ENCODE results near the gene SPPL3.

Gene SPPL3

DNA sequence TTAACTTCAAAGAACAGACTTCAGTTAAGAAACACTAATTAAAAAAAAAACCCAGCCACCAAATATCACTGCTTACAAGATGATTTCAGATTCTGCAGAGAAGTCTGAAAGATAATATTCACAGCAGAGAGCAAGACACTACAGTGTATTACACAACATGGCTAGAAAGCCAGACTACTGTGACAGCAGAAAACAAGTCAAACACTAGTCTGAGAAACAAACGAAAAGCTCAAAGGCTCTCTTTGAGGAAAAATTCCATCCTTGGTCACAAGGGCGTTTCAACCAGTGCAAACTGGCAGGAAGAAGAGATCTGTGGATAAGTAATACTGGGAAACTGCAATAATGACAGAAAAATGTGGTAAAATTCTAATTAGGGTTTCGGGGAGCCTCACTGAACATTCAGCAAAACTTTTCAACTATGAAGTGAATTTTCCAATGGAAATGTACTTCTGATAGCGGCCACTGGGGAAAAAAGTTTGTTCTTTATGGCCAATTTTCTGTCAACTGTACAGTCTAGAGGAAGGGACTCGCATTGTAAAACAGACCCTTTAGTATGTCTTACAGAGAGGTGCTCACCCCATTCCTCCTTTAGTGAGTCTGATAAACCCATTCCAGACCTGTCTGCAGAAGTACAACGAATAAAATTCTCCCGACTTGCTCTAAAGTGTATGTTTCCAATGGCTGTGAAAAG is 128.2 kb downstream of the SPPL3 start:
- no peak for DNase-seq (ENCODE audit: low read depth)

DNA sequence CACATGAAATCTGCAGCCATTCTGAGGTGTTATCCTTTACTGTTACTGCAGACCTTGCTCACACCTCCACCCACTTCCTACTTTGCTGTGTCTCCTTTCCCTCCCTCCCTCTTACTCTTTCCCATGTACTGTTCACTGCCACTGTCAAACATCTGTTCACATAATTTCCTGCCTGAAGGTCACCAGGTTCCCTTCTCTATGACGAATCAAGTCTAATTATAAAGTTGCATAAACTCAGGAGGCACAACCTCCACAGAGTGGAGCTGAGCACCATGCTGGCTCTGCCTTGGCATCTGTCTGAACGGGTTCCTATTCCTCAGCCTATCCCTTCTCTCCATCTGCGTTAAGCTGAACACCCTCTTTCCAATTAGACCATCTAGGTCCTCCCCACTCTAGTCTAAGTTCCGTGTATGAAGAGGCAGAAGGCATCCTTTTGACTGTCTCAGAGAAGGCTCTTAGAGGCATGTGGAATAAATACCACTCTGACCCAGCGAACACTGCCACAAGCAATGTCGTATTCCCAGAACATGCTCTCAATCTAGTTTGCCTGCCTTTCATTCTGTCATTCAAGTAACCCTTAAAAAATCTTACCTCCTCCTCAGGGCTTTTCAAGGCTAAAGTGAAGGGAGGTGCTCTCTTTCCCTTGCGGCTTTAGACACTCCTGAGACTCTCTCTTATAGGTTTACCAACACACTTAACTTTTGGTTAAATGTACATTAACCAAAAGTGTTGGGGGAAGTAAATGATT is 129.8 kb downstream of the SPPL3 start:
- DNase-seq (ENCODE audit: low read depth): no peak

DNA sequence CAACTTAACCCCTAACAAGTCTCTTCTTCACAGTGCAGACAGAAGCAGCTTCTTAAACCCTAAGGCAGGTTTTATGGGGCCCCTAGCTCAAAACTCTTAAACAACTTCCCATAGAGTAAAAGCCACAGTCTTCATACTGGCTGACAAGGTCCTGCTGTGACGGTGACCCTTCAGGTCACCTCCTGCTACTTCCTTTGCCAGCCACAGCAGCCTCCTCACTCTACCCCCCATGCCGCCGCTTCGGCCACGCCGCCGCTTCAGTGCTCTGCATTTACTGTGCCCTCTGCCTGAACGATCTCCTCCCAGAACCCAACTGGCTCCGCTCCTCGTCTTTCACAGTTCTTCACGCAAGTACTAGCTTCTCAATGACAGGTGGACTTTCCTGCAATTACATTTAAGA is 133.1 kb downstream of the SPPL3 start:
- DNase-seq (ENCODE audit: low read depth): no peak

GRCh38 chr12:120767071-120768024 is 136.8 kb downstream of the SPPL3 start:
- no peak for DNase-seq (ENCODE audit: low read depth)

DNA sequence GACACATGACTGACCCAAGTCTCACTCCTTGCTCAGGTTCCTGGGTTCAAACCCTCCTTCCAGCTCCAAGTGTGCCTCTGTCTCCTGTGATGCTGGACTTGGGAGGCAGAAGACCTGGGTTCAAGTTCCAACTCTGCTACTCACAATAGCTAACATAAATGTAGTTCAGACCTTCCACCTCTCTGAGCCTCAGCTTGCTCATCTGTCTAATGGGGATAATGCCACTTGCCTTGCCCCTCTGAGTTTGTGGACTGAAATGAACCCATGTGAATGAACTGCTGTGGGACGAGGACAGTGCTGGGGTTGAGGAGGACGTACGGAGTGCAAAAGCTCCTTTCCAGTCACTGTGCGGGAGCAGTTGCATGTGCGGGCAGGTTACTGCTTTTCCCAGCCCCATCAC is 137.6 kb downstream of the SPPL3 start:
- no peak for DNase-seq (ENCODE audit: low read depth)

- DNase-seq (ENCODE audit: low read depth): no peak
Observed at GRCh38 chr12:120764816-120765215, 139.3 kb downstream of the SPPL3 start.

- DNase-seq (ENCODE audit: low read depth): no peak
Observed at GRCh38 chr12:120763250-120763649, 140.9 kb downstream of the SPPL3 start.

DNA sequence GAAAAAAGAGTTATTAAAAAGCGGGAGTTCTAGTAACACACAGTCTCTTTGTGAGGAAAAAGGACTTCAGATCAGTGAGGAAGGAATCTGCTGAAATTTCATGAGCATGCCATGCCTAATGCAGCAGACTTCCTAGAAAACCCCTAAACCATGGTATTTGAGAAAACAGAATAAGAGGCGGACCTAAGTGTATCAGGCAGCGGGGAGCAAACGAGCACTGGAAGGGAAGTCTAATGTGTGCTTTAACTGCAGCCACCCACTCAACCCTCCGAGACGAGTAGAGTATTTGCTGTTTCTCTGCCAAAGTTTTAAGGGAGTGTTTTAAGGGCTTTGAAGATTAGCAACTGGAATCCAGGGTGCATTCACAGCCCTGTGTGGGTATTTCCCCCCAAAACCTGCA is 142.1 kb downstream of the SPPL3 start:
- no peak for DNase-seq (ENCODE audit: low read depth)

- peak; percentile 70 for DNase-seq (ENCODE audit: low read depth)
Observed at GRCh38 chr12:120761519-120761934, 142.6 kb downstream of the SPPL3 start.

GRCh38 chr12:120760349-120761254 is 143.6 kb downstream of the SPPL3 start:
- DNase-seq (ENCODE audit: low read depth): no peak

DNA sequence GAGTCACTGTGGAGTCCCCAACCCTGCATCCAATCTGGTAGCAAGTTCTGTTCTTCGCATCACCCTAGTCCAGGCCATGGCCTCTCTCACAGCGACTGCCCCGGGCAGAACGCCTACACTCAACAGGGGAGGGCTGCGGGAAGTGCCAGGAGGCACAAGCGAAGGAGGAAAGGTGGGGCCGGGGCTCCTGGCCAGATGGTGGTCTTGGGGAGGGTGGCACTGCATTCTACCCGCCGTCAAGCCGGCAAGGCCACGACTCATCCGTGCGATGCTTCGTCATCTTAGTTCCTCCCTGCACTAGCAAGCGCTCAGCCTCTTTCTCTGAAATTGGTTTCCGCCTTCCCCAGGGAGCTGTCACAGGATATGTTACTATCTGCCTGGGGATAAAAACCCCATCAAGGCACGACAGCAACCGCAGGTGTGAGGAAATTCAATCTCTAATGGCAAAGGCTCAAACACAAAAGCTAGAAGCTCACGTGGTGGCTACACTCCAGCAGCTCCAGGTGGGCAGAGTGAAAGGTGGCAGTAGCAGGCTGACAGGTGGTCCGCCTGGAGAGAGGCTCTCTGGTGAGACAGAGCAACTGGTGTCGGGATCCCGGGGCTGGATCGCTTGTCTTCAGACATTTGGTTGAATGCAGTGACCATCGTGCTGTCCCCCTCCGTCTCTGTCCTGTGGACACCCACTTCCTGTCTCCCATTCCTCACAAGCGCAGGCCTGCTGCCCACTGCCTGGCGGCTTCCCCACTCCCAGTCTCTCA is 144.4 kb downstream of the SPPL3 start:
- DNase-seq (ENCODE audit: low read depth): no peak

DNA sequence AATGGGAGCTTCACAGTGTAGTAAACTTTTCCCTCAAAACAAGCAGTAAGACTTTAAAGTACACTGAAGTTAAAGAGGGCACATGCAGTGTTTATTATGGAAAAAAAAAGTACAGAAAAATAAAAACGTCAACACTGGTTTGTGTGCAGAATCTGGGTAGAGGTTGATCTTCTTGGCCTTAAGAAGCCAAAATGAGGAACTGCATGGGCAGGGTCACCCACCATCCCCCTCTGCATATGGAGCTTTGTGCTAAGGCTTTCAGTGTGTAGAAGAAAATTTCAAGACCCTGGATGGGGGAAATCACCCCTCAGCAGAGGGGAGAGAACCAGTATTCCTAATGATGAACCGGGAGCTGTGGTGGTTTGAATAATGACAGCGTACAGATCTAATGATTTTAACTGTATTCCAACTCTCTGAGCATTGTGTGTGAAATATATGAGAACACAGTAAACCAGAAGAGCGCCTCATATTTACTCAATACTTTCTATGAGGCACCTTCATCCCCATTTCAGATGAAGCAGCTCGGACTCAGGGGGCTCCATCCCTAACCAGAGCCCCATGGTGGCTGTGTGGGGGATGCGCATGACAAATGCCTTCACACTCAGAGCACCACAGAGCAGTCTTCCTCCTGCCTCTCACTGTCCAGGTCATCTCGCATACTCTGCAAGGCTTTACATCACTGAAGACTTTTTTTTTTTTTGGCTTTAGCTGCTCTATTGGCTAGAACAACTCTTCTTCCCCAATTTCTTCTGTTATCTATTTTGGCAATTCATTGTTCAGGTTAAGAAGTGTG is 145.2 kb downstream of the SPPL3 start:
- no peak for DNase-seq (ENCODE audit: low read depth)

GRCh38 chr12:120757949-120758348 is 146.2 kb downstream of the SPPL3 start:
- DNase-seq (ENCODE audit: low read depth): no peak

GRCh38 chr12:120757226-120757742 is 146.9 kb downstream of the SPPL3 start:
- DNase-seq (ENCODE audit: low read depth): no peak

GRCh38 chr12:120755269-120755668 is 148.9 kb downstream of the SPPL3 start:
- DNase-seq (ENCODE audit: low read depth): no peak

DNA sequence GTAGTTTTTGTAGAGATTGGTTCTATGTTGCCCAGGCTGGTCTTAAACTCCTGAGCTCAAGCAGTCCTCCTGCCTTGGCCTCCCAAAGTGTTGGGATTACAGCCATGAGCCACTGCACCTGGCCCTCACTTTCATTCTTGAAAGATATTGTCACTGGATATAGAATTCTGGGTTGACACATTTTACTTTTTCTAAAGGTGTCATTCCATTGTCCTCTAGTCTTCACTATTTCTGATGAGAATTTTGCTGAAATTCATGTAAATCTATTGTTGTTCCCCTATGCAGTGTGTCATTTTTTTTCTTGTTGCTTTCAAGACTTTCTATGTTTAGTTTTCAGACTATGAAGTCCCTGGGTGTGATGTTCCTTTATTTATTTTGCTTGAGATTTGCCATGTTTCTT is 149.4 kb downstream of the SPPL3 start:
- no peak for DNase-seq (ENCODE audit: low read depth)

DNA sequence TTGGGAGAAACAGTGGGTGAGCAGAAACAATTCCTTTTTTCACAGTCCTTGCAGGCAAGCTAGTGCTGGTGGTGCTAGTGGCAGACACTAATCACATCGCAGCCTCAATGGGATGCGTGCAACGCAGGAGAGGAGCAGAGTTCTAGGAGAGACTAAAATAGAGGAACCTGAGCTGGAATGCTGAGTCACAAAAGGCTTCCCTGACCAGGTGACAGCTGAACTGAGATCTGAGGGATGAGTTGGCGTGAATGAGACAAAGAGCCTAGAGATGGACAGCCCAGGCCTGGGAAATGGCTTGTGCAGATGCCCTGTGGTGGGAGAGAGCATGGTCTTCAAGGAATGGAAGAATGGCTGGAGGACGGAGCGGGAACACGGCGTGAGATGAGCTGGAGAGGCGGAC is 152.8 kb downstream of the SPPL3 start:
- no peak for DNase-seq (ENCODE audit: low read depth)

GRCh38 chr12:120750806-120751205 is 153.4 kb downstream of the SPPL3 start:
- DNase-seq (ENCODE audit: low read depth): no peak

GRCh38 chr12:120749256-120749655 is 154.9 kb downstream of the SPPL3 start:
- DNase-seq (ENCODE audit: low read depth): no peak

GRCh38 chr12:120748242-120748641 is 155.9 kb downstream of the SPPL3 start:
- DNase-seq (ENCODE audit: low read depth): no peak

All from fibroblast of the conjunctiva (primary cell).